ENCODE data around the gene RASIP1.
"Not testable (repeated sequence)": the region's sequence is repeated elsewhere in the genome, so short reads cannot be mapped to it uniquely, and the experiment has no call there.

Gene RASIP1

GRCh38 chr19:48718711-48719231 lies 21.6 kb downstream of the RASIP1 start:
- H3K4me3 ChIP-seq (ENCODE audit: low read length): no peak overlapping the region
- DNase-seq (ENCODE audit: low read depth): no peak
- no peak for TF ChIP-seq CTCF (IDR thresholded peaks at IDR 0.05; ENCODE audit: insufficient read depth, low read depth, low read length, missing control alignments)

- not testable (repeated sequence) for H3K4me3 ChIP-seq (ENCODE audit: low read length)
Measured at GRCh38 chr19:48718106-48718505, 22.3 kb downstream of the RASIP1 start.

DNA sequence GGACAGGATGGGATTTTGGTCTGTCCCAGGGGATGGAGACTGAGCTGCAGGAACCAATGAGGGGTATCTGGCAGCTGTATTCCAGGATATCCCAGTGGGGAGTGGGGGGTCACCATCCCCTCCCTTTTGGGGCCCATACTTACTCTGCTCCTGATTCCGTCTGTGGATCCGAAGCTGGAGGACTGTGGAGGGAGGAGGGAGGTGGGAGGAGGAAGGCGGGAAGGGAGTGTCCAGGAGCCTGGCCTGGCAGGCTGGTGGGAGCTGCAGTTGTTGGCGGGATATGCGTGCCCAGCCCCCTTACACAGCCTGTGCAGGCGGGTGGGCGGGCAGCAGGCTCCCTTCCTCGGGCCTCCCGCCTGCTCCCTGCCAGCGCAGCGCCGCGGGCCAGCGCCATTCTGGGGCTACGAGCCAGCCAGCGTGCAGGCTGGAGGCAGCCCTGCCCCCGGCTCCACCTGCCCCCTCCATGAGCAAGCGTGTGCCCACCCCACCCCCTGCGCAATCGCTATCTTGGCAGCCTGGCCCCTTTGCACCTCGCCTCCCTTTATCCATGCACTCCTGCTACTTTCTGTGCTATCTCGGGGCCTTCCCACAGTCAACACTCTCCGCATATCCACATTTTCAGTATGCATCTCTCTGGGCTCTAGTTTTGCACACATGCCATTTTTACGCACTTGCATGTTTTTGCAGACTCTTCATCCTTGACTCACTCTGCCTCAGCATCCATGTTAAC lies 23.7 kb downstream of the RASIP1 start:
- no peak for TF ChIP-seq CTCF (IDR thresholded peaks at IDR 0.05; ENCODE audit: insufficient read depth, low read depth, low read length, missing control alignments)
- DNase-seq (ENCODE audit: low read depth): no peak
- no peak overlapping the region for H3K4me3 ChIP-seq (ENCODE audit: low read length)

More at GRCh38 chr19:48718106-48718505, 22.3 kb downstream of the RASIP1 start:
- DNase-seq (ENCODE audit: low read depth): not testable (repeated sequence)

GRCh38 chr19:48715681-48716171 lies 24.7 kb downstream of the RASIP1 start:
- DNase-seq (ENCODE audit: low read depth): no peak
- TF ChIP-seq CTCF (IDR thresholded peaks at IDR 0.05; ENCODE audit: insufficient read depth, low read depth, low read length, missing control alignments): no peak

DNA sequence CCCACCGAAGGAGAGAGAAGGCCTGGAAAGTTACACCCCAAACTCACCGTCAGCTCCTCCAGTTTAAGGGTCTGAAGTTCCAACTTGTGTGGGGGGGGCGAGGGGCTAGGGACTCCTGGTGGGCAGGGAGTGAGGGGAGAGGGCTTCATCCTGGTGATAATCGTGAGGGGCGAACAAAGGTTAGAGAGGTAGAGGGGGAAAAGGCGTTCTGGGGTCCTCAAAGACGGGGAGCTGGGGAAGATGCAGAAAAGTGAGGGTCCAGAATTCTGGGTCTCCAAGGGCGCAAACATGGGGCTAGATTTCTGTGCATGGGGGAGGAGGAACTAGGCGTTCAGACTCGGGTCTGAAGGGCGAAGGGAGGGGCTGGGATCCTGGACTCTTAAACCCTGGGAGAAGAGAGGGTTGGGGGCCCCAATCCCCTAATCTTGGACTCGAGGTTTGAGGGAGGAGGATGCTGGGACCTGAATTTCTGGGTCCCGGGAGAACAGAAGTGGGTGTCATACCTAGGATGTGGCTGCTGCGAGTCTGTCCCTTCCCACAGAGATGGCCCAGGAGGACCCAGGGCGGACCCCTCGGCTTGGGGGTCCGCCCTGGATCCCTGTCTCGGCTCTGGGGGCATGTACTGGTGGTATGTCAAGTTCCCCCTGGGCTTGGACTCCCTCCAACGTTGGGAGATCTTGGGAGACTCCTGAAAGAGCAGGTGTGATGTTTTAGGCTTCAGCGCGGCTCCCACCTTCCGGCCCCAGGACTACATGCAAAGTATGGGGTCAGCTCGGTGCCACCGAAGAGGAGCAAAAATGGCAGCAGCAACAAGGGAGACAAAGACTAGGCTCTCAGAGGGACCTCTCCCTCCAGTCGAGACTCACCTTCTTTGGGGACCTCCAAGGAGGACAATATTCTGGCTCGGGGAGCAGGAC lies 25.4 kb downstream of the RASIP1 start:
- H3K4me3 ChIP-seq (ENCODE audit: low read length): peak overlapping the region; percentile 80
- DNase-seq (ENCODE audit: low read depth): no peak
- TF ChIP-seq CTCF (IDR thresholded peaks at IDR 0.05; ENCODE audit: insufficient read depth, low read depth, low read length, missing control alignments): no peak

More at GRCh38 chr19:48715681-48716171, 24.7 kb downstream of the RASIP1 start:
- H3K4me3 ChIP-seq (ENCODE audit: low read length): peak overlapping the region; percentile 80

DNA sequence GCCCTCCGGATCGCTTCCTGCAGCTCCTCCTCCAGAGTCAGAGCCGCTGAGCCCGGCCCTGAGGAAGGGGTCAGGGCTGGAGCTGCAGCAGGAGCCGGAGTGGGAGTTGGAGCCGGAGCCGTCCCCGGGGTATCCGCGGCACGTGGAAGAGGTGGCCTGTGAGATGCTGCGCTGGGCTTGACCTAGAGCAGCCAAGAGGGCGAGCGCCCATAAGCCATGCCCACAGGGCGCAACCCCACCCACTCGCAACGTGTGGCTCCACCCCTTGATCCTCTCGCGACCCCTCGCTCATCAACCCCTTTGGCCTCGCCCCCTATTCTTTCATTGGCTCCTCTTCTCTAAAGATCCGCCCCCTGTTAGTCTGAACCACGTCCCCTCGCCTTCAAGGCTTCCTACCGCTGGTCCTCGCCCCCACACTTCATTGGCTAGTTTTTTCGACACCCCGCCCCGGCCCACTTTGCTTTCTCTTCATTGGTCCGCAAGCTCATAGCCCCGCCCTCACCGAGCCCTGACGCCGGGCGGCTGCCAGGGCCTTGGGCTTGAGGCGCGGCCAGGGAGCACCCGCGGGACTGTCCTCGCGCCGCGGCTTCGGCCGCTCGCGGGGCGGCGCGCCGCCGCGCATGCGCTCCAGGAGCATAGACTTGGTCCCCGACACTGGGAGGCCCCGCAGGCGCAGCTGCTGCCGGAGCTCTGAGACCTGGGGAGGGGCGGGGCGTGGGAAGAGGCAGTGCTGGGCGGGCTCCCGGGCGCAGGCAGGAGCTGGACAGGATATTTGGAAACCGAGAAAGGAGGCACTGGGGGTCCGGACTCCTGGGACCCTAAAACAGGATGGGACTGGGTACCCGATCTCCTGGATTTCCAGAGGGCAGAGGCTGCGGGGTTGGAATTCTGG lies 26.3 kb downstream of the RASIP1 start:
- H3K4me3 ChIP-seq (ENCODE audit: low read length): peak overlapping the region; percentile 80
- no peak for TF ChIP-seq CTCF (IDR thresholded peaks at IDR 0.05; ENCODE audit: insufficient read depth, low read depth, low read length, missing control alignments)
- peak; percentile 100 for DNase-seq (ENCODE audit: low read depth)

Data from epithelial cell of esophagus (primary cell).